Epithelial cell of umbilical artery (primary cell): ENCODE data around the gene TMEM258. TPM values are rescaled to one million over a fixed set of nuclear protein-coding genes. Genes with fewer than 3 reads are reported as not detected.

Experiments used
- total RNA-seq: library from RNA; depleted of rRNA; stranded (reverse); fragments of >200 nt; gene quantifications from 2 replicates; pipeline ENCODE4 v1.2.3, GENCODE V29; 2014

TMEM258 gene
- 51.5 and 71.1 TPM in 2 replicates for total RNA-seq

GRCh38 chr11:61792310-61793082 lies at the start of gene TMEM258, which contains the start of gene FEN1:
TMEM258 (minus strand) TSS chr11:61792599; CDS start chr11:61792558, 41 bp downstream.
FEN1 (plus strand) TSS chr11:61792911; CDS start chr11:61795362, 2,451 bp downstream.

GRCh38 chr11:61827571-61828378 lies 35.4 kb upstream of the TMEM258 start, which contains the start of gene FADS2:
FADS2 (plus strand) TSS chr11:61828300; CDS start chr11:61828391, 91 bp downstream.

DNA sequence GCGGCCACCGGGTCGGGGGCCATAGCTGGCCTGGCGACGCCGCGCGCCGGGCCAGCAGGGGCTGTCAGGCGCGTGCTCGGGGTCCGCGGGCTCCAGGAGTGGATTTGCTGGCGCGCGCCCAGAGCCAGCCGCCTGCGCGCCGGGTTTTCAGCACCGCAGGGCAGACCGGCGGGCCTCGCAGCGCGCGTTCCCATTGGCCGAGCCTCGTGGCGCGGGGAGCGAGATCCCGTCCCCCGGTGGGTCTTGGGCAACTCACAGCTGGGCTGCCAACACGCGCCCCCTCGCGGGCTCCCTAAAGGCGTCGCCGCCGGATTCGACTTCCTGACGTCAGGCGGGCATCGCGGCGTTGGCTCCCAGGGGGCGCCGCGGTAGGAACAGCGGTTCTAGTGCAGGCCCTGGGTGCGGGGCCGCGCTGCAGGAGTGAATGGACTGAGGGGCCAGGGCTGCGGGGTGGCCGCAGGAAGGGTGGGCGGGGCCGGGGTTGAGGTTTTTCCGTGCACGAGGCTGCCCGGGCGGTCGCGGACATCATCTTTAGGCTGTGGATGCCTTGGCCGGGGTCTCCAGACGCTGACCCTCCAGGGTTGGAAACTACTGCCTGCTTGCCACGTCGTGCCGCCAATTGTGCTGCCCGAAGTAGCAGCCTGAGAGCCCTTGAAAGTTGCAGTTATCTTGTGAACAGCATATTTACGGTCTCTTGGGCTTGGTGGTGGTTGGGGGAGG lies 24.5 kb upstream of the TMEM258 start, which contains the start of gene FADS1:
FADS1 (minus strand) TSS at position 268 of the 720 bp plus-strand sequence; CDS start at position 194, 74 bp downstream.

DNA sequence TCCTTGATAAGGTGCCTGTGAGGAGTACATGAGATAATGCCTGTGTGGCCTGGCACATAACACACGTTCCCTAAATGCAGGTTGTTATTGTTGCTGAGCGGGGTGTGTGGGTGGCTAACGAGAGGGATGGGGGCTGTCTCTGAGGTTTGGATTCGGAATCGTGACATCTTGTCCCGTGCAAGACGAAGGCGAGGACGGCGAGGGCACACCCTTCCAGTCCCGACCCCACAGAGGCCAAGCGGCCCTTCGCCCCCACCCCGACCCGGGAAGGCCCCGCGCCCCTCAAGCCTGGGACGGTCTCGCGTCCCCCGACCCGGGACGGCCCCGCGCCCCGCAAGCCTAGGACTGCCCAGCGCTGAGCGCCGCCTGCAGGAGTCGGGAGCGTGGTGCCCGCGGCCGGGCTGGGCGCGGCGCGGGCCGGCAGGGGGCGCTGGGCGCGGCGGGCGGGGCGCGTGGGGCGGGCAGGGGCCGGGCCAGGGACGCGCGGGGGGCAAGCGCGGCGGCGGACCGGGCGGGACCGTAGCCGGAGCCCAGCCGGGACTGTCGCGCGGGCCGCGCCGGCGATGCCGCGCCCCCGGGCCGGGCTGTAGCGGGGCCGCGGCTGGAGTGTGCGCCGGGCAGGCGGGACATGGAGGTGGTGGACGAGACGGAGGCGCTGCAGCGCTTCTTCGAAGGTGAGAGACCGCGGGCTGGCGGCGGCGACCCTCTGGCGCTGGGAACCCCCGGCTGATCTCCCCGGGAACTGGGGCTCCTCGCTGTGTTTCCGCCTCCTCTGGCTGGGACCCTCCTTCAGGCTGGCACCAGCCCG lies 40.1 kb downstream of the TMEM258 start, which contains the start of gene MYRF:
MYRF (plus strand) TSS at position 520 of the 808 bp plus-strand sequence; CDS start at position 629, 109 bp downstream.

Other genes with a start within 250 kb of the TMEM258 start
- gene SYT7, start 211.5 kb downstream of the TMEM258 start, total RNA-seq, result under 0.01 and 0.30 TPM in 2 replicates
- gene DAGLA, start 112.2 kb downstream of the TMEM258 start, total RNA-seq, result 0.46 and 0.65 TPM in 2 replicates
- 0.91 and 0.97 TPM in 2 replicates for gene MYRF, start 40.0 kb downstream of the TMEM258 start, total RNA-seq
- 45.8 and 52.6 TPM in 2 replicates for gene FEN1, start 312 bp upstream of the TMEM258 start, total RNA-seq
- 69.8 and 75.5 TPM in 2 replicates for gene FADS1, start 24.4 kb upstream of the TMEM258 start, total RNA-seq
- gene FADS2, start 35.7 kb upstream of the TMEM258 start, total RNA-seq, result 173 and 214 TPM in 2 replicates
- 123 and 147 TPM in 2 replicates for gene FADS3, start 98.9 kb upstream of the TMEM258 start, total RNA-seq
- 0.32 and 1.1 TPM in 2 replicates for gene RAB3IL1, start 125.0 kb upstream of the TMEM258 start, total RNA-seq
- gene BEST1, start 157.8 kb upstream of the TMEM258 start, total RNA-seq, result under 0.01 TPM in 1 of 2 replicates, not detected in the other
- 339 and 510 TPM in 2 replicates for gene FTH1, start 175.0 kb upstream of the TMEM258 start, total RNA-seq